Stimulated activated CD4-positive, alpha-beta T cell treated with anti-CD3 and anti-CD28 coated beads, Interleukin-1b, Interleukin-23, amount 100 ng/mL, for 48 hours (primary cell): Measurements from ENCODE around the gene BCORL1.

Experiments used
- DNase-seq: peaks from one replicate; pipeline ENCODE4 v3.0.0-alpha.2; 2020

The BCORL1 gene

DNA sequence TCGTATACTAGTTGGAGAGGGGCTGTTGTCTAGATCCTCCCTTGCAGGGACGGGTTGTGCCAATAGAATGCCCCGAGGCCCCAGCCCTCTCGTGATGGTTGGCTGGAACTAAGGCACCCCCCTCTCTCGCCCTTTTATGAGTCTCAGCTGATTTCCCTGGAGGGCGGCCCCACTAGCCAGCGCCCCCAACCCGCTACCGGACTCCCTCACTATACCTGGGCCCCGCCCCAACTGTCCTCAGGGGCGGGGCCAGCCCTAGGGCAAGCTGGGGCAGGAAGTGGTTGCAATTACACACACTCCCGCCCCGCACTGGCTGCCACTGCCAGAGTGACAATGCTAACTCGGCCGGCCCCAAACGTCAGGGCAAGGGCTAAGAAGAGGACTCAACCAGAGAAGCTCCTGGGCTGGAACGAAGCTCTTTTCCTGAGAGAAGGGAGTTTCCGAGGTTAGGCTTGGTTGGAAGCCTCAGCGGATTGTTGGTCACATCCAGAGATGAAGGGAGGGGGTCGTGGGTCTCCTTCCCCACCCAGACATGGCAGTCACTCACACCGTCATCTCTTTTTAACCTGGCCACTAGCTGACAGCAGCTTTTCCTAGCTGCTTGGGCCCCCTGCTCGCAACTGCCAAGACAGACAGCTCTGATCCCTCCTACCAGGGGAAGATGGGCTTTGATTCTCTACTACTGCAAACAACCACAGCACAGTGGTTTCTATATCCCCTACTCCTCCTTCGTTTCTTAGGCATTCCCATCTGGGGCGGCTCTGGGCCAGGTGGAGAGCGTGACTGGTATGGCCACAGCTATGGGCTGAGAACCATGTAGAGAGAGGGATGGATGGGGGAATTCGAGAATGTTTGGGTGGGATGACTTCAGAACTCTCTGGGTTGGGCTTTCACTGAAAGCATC is 21.0 kb upstream of the BCORL1 start:
- DNase-seq = peak; percentile 71

DNA sequence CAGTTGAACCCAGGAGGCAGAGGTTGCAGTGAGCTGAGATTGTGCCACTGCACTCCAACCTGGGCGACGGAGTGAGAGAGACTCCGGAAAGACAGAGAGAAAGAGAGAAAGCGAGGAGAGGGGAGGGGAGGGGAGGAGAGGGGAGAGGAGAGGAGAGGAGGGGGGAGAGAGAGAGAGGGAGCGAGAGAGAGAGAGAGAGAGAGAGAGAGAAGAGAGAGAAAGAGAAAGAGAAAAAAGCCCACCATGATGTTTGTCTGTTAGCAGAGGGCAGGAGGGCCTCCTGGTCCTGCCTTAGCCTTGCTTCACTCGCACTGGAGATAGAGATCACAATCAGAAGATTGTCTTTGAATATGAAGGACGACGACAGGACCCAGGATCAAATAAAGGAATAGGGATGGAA is 18.7 kb upstream of the BCORL1 start:
- no peak for DNase-seq

DNA sequence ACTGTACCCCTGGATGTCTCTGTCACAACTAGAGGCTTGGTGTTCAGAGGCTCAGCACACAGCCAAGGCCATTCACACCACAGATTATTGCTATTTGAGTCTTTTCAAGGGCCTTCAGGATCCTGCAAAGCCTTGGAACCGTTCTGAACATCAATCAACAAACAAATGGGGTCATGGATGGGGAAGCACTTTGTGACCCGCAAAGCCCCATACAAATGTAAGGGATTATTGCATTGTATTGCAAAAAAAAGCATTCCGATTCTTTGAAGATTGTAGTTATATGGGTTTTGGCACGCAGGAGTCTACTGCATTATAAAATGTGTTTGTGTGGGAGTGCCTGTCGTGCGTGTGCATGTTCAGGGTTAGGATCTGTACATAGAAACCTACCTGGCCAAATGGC is 17.3 kb upstream of the BCORL1 start:
- no peak for DNase-seq

DNA sequence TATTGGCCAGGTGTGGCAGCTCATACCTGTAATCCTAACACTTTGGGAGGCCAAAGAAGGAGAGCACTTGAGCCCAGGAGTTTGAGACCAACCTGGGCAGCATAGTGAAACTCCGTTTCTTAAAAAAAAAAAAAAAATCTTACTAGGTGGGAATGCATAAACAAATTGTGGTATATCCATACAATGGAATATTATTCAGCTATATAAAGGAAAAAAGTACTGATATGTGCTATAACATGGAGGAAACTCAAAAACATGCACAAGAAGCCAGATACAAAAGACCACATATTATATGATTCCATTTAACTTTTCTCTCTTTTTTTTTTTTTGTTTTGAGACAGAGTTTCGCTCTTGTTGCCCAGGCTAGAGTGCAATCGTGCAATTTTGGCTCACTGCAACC is 13.5 kb upstream of the BCORL1 start:
- no peak for DNase-seq

- no peak for DNase-seq
Measured at GRCh38 chrX:129976441-129976840, 6.0 kb upstream of the BCORL1 start.

- DNase-seq = no peak
Measured at GRCh38 chrX:129979207-129979920, 3.1 kb upstream of the BCORL1 start.

DNA sequence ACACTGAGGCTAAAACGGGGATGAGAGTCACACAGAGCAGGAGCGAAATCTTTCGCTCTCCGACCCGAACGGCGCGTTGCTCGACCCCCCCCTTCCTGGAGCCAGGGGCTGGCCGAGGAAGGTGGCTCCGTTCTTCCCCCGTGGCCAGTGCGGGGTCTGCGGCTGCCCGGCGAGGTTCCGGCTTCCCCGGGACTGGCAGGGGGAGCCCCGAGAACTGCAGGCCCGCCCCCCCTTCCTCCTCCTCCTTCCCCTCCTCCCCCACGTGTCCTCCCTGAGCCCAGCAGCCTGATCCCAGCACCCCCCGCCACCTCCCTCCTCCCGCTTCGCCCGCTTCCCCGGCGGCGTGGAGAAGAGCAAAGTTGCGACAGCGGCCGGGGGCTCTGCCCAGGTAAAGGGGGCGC is 2.4 kb upstream of the BCORL1 start:
- DNase-seq = no peak

DNA sequence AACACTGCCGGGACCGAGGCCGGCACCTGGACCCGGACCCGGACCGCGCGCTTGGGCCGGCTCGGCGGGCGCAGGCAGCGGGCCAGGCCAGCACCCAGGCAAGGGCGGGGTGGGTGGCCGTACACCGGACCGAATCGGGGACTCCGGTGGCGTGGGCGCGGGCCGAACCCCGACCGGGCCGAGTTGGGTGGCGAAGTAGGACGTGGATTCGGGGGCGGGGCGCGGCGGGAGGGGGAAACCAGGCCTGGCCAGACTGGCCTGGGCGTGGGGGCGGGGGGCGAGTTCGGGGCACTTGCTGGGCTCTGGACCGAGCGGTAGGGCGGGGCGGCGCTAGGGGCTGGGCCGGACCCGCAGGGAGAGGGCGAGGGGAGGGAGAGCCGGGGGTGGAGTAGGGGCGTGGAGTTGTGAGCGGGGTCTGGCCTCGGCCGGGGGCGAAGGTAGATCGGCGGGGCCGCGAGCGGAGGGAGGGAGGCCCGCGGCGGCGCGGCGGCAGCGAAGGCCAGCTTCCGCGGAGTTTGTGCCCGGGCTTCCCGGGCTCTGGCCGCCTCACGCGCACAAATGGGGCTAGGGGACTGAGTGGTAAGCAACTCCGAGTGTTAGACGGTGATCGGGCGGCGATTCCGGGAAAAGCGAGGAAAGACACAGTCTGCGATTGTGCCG is 1.8 kb upstream of the BCORL1 start:
- no peak for DNase-seq

DNA sequence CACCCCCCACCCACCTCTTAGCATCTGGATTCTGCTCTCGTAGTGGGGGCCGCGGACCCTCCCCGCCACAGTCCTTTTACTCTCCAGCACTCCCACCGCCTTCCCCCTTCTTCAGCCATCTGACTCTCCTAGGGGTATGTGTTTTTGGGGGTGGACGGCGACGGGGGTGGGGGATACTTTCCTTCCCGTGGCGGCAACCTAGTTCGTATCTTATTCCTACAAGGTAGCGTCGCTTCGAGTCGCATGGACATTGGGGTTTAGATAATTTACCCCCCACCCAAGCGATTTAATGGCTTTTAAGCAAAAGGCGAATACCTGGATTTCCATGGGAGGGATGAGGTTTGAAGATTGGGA is 1.3 kb upstream of the BCORL1 start:
- DNase-seq = no peak

DNA sequence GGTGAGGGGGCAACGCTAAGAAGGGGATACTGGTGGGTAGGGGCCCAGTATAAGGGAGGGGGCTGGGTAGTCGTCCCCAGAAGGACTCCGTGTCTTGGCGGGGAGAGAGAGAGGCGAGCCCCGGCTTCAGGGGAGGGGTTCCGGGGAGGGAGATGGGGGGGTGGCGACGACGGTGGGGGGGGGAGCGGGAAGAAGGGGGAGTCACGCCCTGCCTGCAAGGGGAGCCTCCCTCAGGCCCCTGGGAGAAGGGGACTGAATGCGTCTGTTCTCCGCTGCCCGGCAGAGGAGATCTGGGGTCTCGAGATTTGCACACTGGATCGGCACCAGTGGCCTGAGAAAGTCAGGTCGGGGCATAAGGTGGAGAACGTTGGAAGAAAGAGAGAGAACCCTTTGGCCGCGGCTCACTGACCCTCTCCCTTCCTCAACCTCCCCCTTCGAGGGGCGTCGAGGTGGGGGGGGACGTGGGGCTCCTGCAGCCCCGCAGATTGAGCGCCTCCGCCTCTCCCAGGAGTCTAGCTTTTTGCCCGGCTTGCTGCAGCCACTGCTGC is 609 bp upstream of the BCORL1 start:
- DNase-seq = no peak

- DNase-seq = no peak
Measured at GRCh38 chrX:129983575-129984110, 1.2 kb downstream of the BCORL1 start.

- peak; percentile 10 for DNase-seq
Measured at GRCh38 chrX:129984111-129984958, 1.9 kb downstream of the BCORL1 start.

- no peak for DNase-seq
Measured at GRCh38 chrX:129987871-129988270, 5.4 kb downstream of the BCORL1 start.

GRCh38 chrX:129992181-129992580 is 9.7 kb downstream of the BCORL1 start:
- DNase-seq = no peak

GRCh38 chrX:129996120-129996519 is 13.7 kb downstream of the BCORL1 start:
- no peak for DNase-seq

- no peak for DNase-seq
Measured at GRCh38 chrX:129997086-129997485, 14.7 kb downstream of the BCORL1 start.

GRCh38 chrX:129998021-129998420 is 15.6 kb downstream of the BCORL1 start:
- DNase-seq = no peak

GRCh38 chrX:130001893-130002292 is 19.5 kb downstream of the BCORL1 start:
- DNase-seq = no peak

DNA sequence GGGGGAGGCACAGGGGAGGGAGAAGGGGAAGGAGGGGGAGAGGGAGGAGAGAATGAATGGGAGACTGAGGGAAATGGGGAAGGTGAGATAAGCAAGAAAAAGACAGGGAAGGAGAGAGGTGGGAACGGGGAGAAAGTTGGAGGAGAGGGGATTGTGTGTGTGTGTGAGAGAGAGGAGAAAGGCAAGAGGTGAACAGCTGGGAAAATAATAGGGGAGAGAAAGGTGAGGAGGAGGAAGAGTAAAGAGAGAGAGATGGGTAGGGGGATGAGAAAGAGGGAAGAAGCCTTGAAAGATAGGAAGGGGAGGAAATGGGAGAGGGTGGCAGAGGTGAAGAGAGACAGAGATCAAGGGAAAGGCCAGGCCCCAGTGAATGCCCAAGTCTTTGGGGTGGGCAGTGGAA is 20.1 kb downstream of the BCORL1 start:
- DNase-seq = no peak

GRCh38 chrX:130005089-130005807 is 22.8 kb downstream of the BCORL1 start:
- no peak for DNase-seq

- DNase-seq = no peak
Measured at GRCh38 chrX:130009658-130010223, 27.3 kb downstream of the BCORL1 start.
